Small intestine (tissue), 7 donors: ENCODE measurements around the gene PRDM16. TPM values are rescaled to one million over a fixed set of nuclear protein-coding genes. Genes with fewer than 3 reads are reported as not detected.

Source experiments
- DNase-seq, 2 donors: peaks; one replicate each; pipeline versions ENCODE4 v3.0.0 to v3.0.0-alpha.2; 2013
- FAIRE-seq: peaks from 2 replicates; lab custom pipeline; 2012; peaks lifted over from hg19 to GRCh38; lab: Jason Lieb, UNC
- H3K27ac ChIP-seq, 3 donors: one replicate each; pipeline ENCODE4 v1.5.1; 2013; ENCODE audit warnings: low read length in 2 of 3, mild to moderate bottlenecking in 2 of 3, control low read depth in 1 of 3, inconsistent platforms in 1 of 3, low read depth in 1 of 3, moderate library complexity in 1 of 3
- H3K27me3 ChIP-seq, 3 donors: one replicate each; pipeline ENCODE4 v1.6.1; 2013; ENCODE audit warnings: low read length in 3 of 3, inconsistent platforms in 1 of 3; ENCODE audit not compliant: control insufficient read depth in 3 of 3, insufficient read depth in 3 of 3
- H3K36me3 ChIP-seq, 3 donors: one replicate each; pipeline ENCODE4 v1.6.1; 2013; ENCODE audit warnings: low read length in 3 of 3, inconsistent platforms in 1 of 3, low read depth in 1 of 3, mild to moderate bottlenecking in 1 of 3, moderate library complexity in 1 of 3; ENCODE audit not compliant: control insufficient read depth in 3 of 3, insufficient read depth in 2 of 3
- H3K4me1 ChIP-seq, 3 donors: one replicate each; pipeline ENCODE4 v1.6.1; 2013; ENCODE audit warnings: low read length in 2 of 3, inconsistent platforms in 1 of 3, low read depth in 1 of 3, mild to moderate bottlenecking in 1 of 3, moderate library complexity in 1 of 3; ENCODE audit not compliant: control insufficient read depth in 3 of 3, insufficient read depth in 2 of 3
- H3K4me3 ChIP-seq, 3 donors: one replicate each; pipeline ENCODE4 v1.5.1; 2013; ENCODE audit warnings: low read length in 3 of 3, control low read depth in 1 of 3, inconsistent platforms in 1 of 3, low read depth in 1 of 3, mild to moderate bottlenecking in 1 of 3, moderate library complexity in 1 of 3
- H3K9me3 ChIP-seq, 2 donors: one replicate each; pipeline ENCODE4 v1.6.1; 2013; ENCODE audit warnings: low read depth in 1 of 2, low read length in 1 of 2; ENCODE audit not compliant: control insufficient read depth in 2 of 2, insufficient read depth in 1 of 2
- WGBS, 3 donors: extraction: QIAGEN DNeasy Blood & Tissue Kit; methylation state at CpG; one replicate each; pipeline ENCODE4 v1.1.7; 2013; 5-methylcytosine and 5-hydroxymethylcytosine counted together
- polyA plus RNA-seq, 4 donors: library from polyadenylated mRNA; stranded (reverse) in 3 of 4; unstranded in 1 of 4; fragments of 200-250 nt in 3 of 4; fragments of 120-200 nt in 1 of 4; gene quantifications; one replicate each; pipeline versions ENCODE4 v1.2.1 to v1.2.3, GENCODE V29; 2013
- donor health status: healthy with polysubstance abuse.
- donor health status: control.
- donor health status: control.
- donor health status: Bipolar disorder and iron deficiency.
- donor health status: healthy.

The PRDM16 gene
- polyA plus RNA-seq, 4 donors, result 5.4 to 11.4 (median 8.2) TPM

GRCh38 chr1:3459051-3459908, 390.3 kb downstream of the PRDM16 start:
- no peaks in the 10 kb centered on the region for H3K27me3 ChIP-seq
- H3K4me1 ChIP-seq, result peaks cover 3 to 67% (median 9%) of the 10 kb centered on the region in 3 donors
- H3K9me3 ChIP-seq, result no peaks in the 10 kb centered on the region
- peak overlapping the region; percentile 87 to 98 (median 97) for H3K27ac ChIP-seq
- FAIRE-seq (no peak), DNase-seq (peak; percentile 51 to 74)
- no peak overlapping the region for H3K4me3 ChIP-seq
- WGBS, 3 donors, result 41 to 71% (median 54%) methylated on average over 24 of the region's 24 CpGs
- H3K36me3 ChIP-seq, result peaks cover 0 to 53% (median 0%) of the 10 kb centered on the region in 3 donors

- peak overlapping the region; percentile 87 to 98 (median 97) for H3K27ac ChIP-seq
- peaks cover 3 to 66% (median 9%) of the 10 kb centered on the region in 3 donors for H3K4me1 ChIP-seq
- FAIRE-seq, result no peak
These were observed 391.1 kb downstream of the PRDM16 start for GRCh38 chr1:3459940-3460671.

GRCh38 chr1:3460672-3461131, 391.7 kb downstream of the PRDM16 start:
- no peak for FAIRE-seq
- peak; percentile 53 to 74 for DNase-seq
- Histone ChIP-seq H3K27ac (peak overlapping the region; percentile 87 to 97 (median 94)), H3K4me3 (no peak overlapping the region), H3K27me3 (no peaks in the 10 kb centered on the region), H3K9me3 (no peaks in the 10 kb centered on the region), H3K36me3 (peaks cover 0 to 67% (median 2%) of the 10 kb centered on the region in 3 donors), H3K4me1 (peaks cover 3 to 61% (median 9%) of the 10 kb centered on the region in 3 donors)
- 30 to 55% (median 44%) methylated on average over 14 of the region's 14 CpGs for WGBS, 3 donors

More at GRCh38 chr1:3459940-3460671, 391.1 kb downstream of the PRDM16 start:
- no peaks in the 10 kb centered on the region for H3K27me3 ChIP-seq
- 15 to 62% (median 40%) methylated on average over 23 of the region's 23 CpGs for WGBS, 3 donors
- peaks cover 0 to 61% (median 2%) of the 10 kb centered on the region in 3 donors for H3K36me3 ChIP-seq
- no peak overlapping the region for H3K4me3 ChIP-seq
- DNase-seq, result peak; percentile 92 to 96
- no peaks in the 10 kb centered on the region for H3K9me3 ChIP-seq

- DNase-seq (no peak), FAIRE-seq (no peak)
- H3K4me3 ChIP-seq, result no peak overlapping the region
- H3K27ac ChIP-seq, result peak overlapping the region; percentile 87 to 97 (median 94)
- peaks cover 3 to 54% (median 9%) of the 10 kb centered on the region in 3 donors for H3K4me1 ChIP-seq
- peaks cover 0 to 73% (median 2%) of the 10 kb centered on the region in 3 donors for H3K36me3 ChIP-seq
- H3K9me3 ChIP-seq, result no peaks in the 10 kb centered on the region
- no peaks in the 10 kb centered on the region for H3K27me3 ChIP-seq
- 90 to 91% (median 90%) methylated on average over 28 to 30 of the region's 30 CpGs for WGBS, 3 donors
These were observed 392.4 kb downstream of the PRDM16 start for GRCh38 chr1:3461238-3461933.

GRCh38 chr1:3461934-3462275, 392.9 kb downstream of the PRDM16 start:
- Histone ChIP-seq H3K4me1 (peaks cover 3 to 48% (median 9%) of the 10 kb centered on the region in 3 donors), H3K9me3 (no peaks in the 10 kb centered on the region), H3K27me3 (no peaks in the 10 kb centered on the region), H3K27ac (no peak overlapping the region), H3K4me3 (no peak overlapping the region), H3K36me3 (peaks cover 2 to 79% (median 2%) of the 10 kb centered on the region in 3 donors)
- 76 to 85% (median 79%) methylated on average over 7 to 13 of the region's 13 CpGs for WGBS, 3 donors
- no peak for DNase-seq
- FAIRE-seq, result no peak

- no peak for DNase-seq
- Histone ChIP-seq H3K27ac (no peak overlapping the region), H3K4me3 (no peak overlapping the region), H3K36me3 (peaks cover 2 to 80% (median 5%) of the 10 kb centered on the region in 3 donors), H3K27me3 (no peaks in the 10 kb centered on the region), H3K9me3 (no peaks in the 10 kb centered on the region), H3K4me1 (peaks cover under 1 to 43% (median 5%) of the 10 kb centered on the region in 3 donors)
- 83 to 86% (median 84%) methylated on average over 14 to 16 of the region's 16 CpGs for WGBS, 3 donors
- no peak for FAIRE-seq
These were observed 393.5 kb downstream of the PRDM16 start for GRCh38 chr1:3462356-3463012.

GRCh38 chr1:3463013-3463385, 394.0 kb downstream of the PRDM16 start:
- FAIRE-seq, result no peak
- Histone ChIP-seq H3K9me3 (no peaks in the 10 kb centered on the region), H3K27me3 (no peaks in the 10 kb centered on the region), H3K36me3 (peaks cover 3 to 80% (median 5%) of the 10 kb centered on the region in 3 donors), H3K4me1 (peaks cover 0 to 38% (median 0%) of the 10 kb centered on the region in 3 donors), H3K4me3 (no peak overlapping the region), H3K27ac (no peak overlapping the region)
- no peak for DNase-seq
- WGBS, 3 donors, result 92 to 97% (median 95%) methylated on average over 15 to 22 of the region's 22 CpGs
